HG02763 (cell line): ENCODE data around the gene BEND4.

Source experiments
- ATAC-seq: cut with Tn5 transposase; IDR thresholded peaks from one replicate; pipeline ENCODE4 v1.9.1; 2021; ENCODE audit warnings: mild to moderate bottlenecking, moderate library complexity; ENCODE audit not compliant: unreplicated experiment

Gene BEND4

DNA sequence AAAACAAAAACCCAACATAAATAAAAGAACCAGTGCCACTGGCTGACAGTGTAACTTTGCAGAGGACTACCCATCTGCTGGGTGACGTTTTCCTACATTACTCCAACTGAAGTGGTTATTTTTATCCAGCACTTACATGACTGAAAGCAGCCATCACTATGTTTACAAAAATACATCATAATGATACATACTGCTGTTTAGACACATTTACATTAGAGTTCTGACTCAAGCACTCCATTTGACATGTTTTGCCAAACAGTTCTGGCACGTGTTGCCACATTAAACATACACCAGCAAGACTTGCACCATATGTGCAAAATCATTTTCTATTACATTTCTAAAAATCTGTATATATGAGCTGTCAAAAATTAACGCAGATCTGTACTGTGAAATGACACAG is 39.6 kb downstream of the BEND4 start:
- no peak for ATAC-seq

- no peak for ATAC-seq
These were observed 47.9 kb downstream of the BEND4 start for GRCh38 chr4:42104521-42104920.

DNA sequence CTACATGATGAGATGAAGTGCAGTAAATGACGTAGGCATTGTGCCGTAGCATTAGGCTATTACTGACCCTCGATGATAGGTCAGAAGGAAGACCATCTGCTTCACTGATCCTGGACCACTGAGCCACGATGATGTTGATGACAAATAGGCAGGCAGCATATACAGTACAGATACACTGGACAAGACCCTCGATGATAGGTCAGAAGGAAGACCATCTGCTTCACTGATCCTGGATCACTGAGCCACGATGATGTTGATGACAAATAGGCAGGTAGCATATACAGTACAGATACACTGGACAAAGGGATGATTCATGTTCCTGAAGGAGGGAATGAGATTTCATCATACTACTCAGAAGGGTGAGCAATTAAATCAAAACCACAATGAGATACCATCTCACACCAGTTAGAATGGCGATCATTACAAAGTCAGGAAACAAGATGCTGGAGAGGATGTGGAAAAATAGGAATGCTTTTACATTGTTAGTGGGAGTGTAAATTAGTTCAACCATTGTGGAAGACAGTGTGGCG is 50.9 kb downstream of the BEND4 start:
- ATAC-seq, result no peak

- no peak for ATAC-seq
These were observed 64.1 kb downstream of the BEND4 start for GRCh38 chr4:42088386-42088785.

GRCh38 chr4:42083816-42084215 is 68.6 kb downstream of the BEND4 start:
- no peak for ATAC-seq

DNA sequence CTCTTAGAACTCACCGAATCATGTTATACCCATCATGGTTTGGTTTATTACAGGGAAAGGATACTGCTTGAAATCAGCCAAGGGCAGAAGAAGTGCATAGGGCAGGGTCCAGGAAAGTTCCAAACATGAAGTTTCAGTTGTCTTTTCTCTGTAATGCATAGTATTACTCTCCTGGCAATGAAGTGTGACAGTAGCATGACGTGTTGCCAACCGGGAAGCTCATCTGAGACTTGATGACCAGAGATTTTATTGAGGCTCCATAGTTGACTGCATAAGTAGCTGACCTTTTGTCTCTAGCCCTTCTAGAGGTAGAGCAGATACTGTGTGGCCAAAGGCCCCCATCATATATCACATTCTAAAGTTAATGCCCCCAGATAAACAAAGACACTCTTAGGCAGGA is 72.1 kb downstream of the BEND4 start:
- peak; percentile 65 for ATAC-seq

- peak; percentile 76 for ATAC-seq
These were observed 74.2 kb downstream of the BEND4 start for GRCh38 chr4:42078184-42078801.

GRCh38 chr4:42074294-42074693 is 78.2 kb downstream of the BEND4 start:
- no peak for ATAC-seq

GRCh38 chr4:42070463-42070862 is 82.0 kb downstream of the BEND4 start:
- no peak for ATAC-seq

DNA sequence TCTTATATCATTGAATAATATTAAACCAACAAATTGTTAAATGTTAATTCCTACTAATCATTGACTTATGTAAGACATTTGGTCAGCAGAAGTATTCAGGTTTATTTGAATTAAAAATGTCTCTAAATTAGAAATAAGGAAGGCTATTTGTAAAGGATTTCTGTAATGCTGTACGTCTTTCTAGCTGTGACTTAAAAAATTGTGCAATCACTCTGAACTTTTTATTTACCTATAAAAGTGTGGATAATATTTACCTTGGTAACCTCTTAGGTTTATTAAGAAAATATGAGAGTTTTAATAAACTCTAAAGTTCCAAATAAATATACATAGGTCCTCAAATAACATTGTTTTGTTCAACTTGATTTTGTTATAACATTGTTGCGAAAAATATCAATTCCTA is 85.2 kb downstream of the BEND4 start:
- ATAC-seq, result no peak

DNA sequence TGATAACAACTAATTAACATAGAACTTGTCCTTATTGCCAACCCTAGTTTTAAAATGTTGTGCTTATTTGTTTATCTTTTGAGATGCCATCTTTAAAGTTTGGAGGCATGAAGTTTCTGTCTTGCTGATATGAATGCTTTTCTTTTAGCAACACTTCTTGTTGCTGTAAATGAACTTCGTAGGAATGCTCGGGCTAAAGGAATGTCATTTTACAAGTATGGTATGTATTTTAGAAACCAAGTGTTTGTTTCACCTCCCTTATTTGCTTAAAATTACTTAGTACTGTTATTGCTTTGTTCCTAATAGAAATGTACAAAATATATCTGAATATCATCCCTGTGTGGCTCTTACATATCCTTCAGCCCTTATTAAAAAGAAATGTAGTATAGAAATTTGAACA is 86.1 kb downstream of the BEND4 start:
- ATAC-seq, result no peak
